HG03439 (cell line): ENCODE data around the gene MAGT1.
A peak's percentile ranks its signal among the peaks of the same experiment; 100 is the strongest.
"Not testable (repeated sequence)": the region's sequence is repeated elsewhere in the genome, so short reads cannot be mapped to it uniquely, and the experiment has no call there.

Experiments
- ATAC-seq: cut with Tn5 transposase; IDR thresholded peaks from one replicate; pipeline ENCODE4 v1.9.1; 2021; ENCODE audit warnings: mild to moderate bottlenecking, moderate library complexity; ENCODE audit not compliant: unreplicated experiment

MAGT1 gene

DNA sequence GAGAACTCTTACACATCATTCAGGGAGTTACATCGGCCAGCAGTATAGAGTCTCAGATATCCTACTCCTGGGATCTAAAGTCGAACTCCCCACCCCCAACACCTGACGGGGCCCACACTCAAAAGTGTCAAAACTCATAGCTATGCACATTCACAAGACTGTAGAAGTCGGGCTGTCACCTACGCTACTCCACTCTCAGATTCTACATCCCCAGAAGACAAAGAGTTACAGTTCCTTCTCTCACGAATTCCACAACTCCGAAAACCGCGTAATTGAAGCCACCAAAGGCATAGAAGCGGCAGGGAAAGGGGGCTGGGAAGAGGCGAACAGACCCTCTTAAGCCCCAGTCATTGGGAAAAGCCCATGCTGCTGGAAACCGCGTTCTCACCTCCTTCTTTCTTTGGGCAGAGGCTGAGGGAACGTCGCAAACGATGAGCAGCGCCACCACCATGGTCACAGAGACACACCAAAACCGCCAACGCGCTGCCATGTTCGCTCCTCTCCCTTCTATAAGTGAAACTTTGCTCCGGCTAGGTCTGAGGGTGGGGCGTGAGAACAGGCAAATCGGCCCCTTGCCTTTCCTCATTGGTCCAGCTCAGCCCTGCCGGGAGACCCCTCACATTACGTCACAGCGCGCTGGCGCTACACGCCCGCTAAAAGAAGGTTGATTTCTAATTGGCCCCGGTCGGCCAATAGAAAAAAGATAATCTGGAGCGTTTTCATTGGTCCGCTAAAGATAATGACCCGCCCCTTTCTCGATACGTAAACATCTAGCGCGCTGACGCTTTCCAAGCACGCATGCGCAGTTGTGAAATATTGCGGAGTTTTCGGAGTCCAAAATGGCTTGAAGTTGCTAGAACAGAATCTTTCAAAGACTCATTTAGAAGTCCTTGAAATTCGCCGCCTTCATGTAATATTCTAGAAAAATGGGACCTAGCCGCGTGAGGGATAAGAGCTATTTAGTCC, at the start of gene MAGT1:
TSS of gene MAGT1 (minus strand) at position 515 of the 966 bp plus-strand sequence. CDS start at position 490, 25 bp downstream.
- ATAC-seq: peak; percentile 89

DNA sequence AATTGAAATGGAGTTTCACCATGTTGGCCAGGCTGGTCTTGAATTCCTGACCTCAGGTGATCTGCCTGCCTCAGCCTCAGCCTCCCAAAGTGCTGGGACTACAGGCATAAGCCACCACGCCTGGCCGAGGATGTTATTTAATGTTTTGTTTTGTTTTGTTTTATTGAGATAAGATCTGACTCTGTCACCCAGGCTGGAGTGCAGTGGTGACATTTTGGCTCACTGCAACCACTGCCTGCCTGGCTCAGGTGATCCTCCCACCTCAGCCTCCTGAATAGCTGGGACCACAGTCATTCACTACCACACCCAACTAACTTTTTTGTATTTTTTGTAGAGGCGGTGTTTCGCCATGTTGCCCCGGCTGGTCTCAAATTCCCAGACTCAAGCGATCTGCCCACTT, 49.8 kb upstream of the MAGT1 start:
- not testable (repeated sequence) for ATAC-seq

GRCh38 chrX:77938083-77938680, 42.9 kb upstream of the MAGT1 start:
- ATAC-seq: no peak

- ATAC-seq: no peak
Measured at GRCh38 chrX:77937291-77937690, 42.1 kb upstream of the MAGT1 start.

GRCh38 chrX:77936299-77936698, 41.1 kb upstream of the MAGT1 start:
- ATAC-seq: no peak

GRCh38 chrX:77935886-77936285, 40.7 kb upstream of the MAGT1 start:
- no peak for ATAC-seq

- no peak for ATAC-seq
Measured at GRCh38 chrX:77930581-77930980, 35.3 kb upstream of the MAGT1 start.

- ATAC-seq: no peak
Measured at GRCh38 chrX:77925764-77926163, 30.5 kb upstream of the MAGT1 start.

GRCh38 chrX:77924320-77924859, 29.2 kb upstream of the MAGT1 start:
- ATAC-seq: no peak

GRCh38 chrX:77922787-77923186, 27.6 kb upstream of the MAGT1 start:
- ATAC-seq: no peak

- ATAC-seq: not testable (repeated sequence)
Measured at GRCh38 chrX:77919370-77919769, 24.1 kb upstream of the MAGT1 start.

GRCh38 chrX:77918568-77918967, 23.3 kb upstream of the MAGT1 start:
- ATAC-seq: no peak

- ATAC-seq: peak; percentile 72
Measured at GRCh38 chrX:77917294-77917933, 22.2 kb upstream of the MAGT1 start.

GRCh38 chrX:77910108-77910840, 15.0 kb upstream of the MAGT1 start, which contains the start of gene ATP7A:
TSS of gene ATP7A (plus strand) at chrX:77910693. CDS start at chrX:77971642, 60,949 bp downstream.
- peak; percentile 94 for ATAC-seq

GRCh38 chrX:77901506-77901905, 6.3 kb upstream of the MAGT1 start:
- ATAC-seq: no peak

GRCh38 chrX:77900688-77901087, 5.5 kb upstream of the MAGT1 start:
- ATAC-seq: no peak

- peak; percentile 69 for ATAC-seq
Measured at GRCh38 chrX:77899081-77899828, 4.0 kb upstream of the MAGT1 start, which contains the start of gene COX7B. TSS of gene COX7B (plus strand) at chrX:77899468. CDS start at chrX:77899554, 86 bp downstream.

DNA sequence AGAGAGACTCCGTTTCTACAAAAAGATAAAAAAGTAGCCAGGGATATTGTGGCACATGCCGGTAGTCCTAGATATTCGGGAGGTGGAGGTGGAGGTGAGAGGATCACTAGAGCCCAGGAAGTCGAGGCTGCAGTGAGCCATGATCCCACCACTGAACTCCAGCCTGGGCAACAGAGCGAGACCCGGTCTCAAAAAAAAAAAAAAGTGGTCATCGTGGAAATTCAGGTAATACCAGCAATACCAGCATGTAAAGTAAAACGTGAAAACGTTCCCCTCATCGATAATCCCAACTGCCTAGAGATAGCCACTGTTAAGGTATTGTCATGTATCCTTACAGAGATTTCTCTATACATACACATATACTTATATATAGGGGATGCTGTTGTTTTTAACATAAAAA, 1.5 kb downstream of the MAGT1 start:
- ATAC-seq: no peak

DNA sequence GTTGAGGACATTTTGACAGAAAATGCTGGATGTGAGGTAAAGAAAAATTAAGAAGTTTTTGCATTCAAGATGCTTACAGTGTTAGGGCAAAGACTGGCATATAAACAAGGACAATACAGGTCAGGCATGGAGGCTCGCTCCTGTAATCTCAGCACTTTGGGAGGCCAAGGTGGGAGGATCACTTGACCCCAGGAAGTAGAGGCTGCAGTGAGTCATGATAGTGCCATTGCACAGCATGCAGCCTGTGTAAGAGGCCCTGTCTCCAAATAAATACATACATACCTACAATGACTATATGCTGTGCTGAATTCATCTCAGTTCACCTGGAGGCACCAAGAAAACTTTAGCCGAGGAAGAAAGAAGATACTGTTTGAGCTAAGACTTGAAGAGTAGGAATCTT, 2.3 kb downstream of the MAGT1 start:
- ATAC-seq: no peak

- ATAC-seq: not testable (repeated sequence)
Measured at GRCh38 chrX:77881418-77881817, 13.8 kb downstream of the MAGT1 start.
